ENCODE measurements around the gene ZNF799. TPM values are rescaled to one million over a fixed set of nuclear protein-coding genes. Genes with fewer than 3 reads are reported as not detected.
A peak's percentile ranks its signal among the peaks of the same experiment; 100 is the strongest.
"Not testable (repeated sequence)": the region's sequence is repeated elsewhere in the genome, so short reads cannot be mapped to it uniquely, and the experiment has no call there.

Gene ZNF799
- total RNA-seq, 1 donor from 2014 or later = 4.9 TPM

DNA sequence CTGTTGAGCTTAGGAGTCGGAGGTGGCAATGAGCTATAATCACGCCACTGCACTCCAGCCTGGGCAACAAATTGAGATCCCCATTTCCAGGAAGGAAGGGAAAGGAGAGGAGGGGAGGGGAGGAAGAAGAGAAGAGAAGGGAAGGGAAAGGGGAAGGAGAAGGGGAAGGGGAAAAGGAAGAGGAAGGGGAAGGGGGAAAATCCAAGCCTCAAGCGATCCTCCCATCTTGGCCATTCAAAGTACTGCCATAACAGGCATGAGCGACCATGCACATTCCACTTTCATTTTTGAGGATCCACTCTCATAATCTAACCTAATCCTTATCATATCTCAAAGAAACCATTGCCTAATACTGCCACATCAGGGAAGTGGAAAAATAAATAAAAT is 24.8 kb upstream of the ZNF799 start:
- Mint-ChIP-seq H3K36me3 (ENCODE audit: low read depth, unreplicated experiment) (peaks cover 68% of the 10 kb centered on the region), H3K27me3 (ENCODE audit: unreplicated experiment) (no peaks in the 10 kb centered on the region), H3K9me3 (ENCODE audit: unreplicated experiment) (peaks cover 12% of the 10 kb centered on the region), H3K27ac (ENCODE audit: unreplicated experiment) (no peak overlapping the region), H3K4me1 (ENCODE audit: unreplicated experiment) (no peaks in the 10 kb centered on the region), H3K4me3 (ENCODE audit: unreplicated experiment) (no peak overlapping the region)
- TF ChIP-seq, protein P1, sequence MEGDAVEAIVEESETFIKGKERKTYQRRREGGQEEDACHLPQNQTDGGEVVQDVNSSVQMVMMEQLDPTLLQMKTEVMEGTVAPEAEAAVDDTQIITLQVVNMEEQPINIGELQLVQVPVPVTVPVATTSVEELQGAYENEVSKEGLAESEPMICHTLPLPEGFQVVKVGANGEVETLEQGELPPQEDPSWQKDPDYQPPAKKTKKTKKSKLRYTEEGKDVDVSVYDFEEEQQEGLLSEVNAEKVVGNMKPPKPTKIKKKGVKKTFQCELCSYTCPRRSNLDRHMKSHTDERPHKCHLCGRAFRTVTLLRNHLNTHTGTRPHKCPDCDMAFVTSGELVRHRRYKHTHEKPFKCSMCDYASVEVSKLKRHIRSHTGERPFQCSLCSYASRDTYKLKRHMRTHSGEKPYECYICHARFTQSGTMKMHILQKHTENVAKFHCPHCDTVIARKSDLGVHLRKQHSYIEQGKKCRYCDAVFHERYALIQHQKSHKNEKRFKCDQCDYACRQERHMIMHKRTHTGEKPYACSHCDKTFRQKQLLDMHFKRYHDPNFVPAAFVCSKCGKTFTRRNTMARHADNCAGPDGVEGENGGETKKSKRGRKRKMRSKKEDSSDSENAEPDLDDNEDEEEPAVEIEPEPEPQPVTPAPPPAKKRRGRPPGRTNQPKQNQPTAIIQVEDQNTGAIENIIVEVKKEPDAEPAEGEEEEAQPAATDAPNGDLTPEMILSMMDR (IDR thresholded peaks at IDR 0.05; ENCODE audit: unreplicated experiment) = no peak
- no peak for DNase-seq (ENCODE audit: low spot score)

DNA sequence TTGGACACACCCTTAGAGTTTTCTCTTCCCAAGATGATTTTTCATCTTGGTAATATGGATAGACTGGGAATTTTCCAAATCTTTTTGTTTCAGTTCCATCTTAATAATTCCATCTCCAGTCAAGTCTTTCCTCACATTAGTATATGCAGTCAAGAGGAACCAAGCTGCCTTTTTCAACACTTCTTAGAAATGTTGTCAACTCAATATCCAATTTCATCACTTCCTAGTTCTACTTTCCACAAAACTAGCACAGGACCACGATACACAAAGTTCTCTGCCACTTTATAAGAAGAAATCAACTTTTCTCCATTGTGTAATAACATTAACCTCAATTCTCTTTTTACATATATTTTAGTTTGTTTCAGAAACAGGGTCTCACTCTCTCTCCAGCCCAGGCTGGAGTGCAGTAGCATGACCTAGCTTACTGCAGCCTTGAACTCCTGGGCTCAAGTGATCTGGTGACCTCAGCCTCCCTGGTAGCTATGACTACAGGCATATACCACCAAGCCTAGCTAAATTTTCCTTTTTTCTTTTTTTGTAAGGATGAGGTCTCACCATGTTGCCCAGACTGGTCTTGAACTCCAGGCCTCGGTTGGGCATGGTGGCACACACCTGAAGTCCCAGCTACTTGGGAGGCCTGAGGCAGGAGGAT is 24.3 kb upstream of the ZNF799 start:
- Mint-ChIP-seq H3K27ac (ENCODE audit: unreplicated experiment) (no peak overlapping the region), H3K27me3 (ENCODE audit: unreplicated experiment) (no peaks in the 10 kb centered on the region), H3K36me3 (ENCODE audit: low read depth, unreplicated experiment) (peaks cover 67% of the 10 kb centered on the region), H3K4me1 (ENCODE audit: unreplicated experiment) (no peaks in the 10 kb centered on the region), H3K9me3 (ENCODE audit: unreplicated experiment) (peaks cover 12% of the 10 kb centered on the region), H3K4me3 (ENCODE audit: unreplicated experiment) (no peak overlapping the region)
- TF ChIP-seq, protein P1 (IDR thresholded peaks at IDR 0.05; ENCODE audit: unreplicated experiment) = no peak
- DNase-seq (ENCODE audit: low spot score) = no peak

DNA sequence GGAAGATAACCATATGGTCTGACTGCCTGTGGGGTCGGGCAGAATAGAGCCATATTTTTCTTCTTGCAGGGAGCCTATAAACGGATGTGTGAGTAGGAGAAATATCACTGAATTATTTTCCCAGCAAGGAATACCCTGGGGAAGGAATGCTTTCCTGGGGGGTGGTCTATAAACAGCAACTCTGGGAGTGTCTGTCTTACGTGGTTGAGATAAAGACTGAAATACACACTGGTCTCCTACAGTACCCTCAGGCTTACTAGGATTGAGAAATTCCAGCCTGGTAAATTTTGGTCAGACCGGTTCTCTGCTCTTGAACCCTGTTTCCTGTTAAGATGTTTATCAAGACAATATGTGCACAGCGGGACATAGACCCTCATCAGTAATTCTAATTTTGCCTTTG is 16.2 kb upstream of the ZNF799 start:
- Mint-ChIP-seq H3K4me3 (ENCODE audit: unreplicated experiment) (peak overlapping the region; percentile 15), H3K9me3 (ENCODE audit: unreplicated experiment) (peaks cover 17% of the 10 kb centered on the region), H3K36me3 (ENCODE audit: low read depth, unreplicated experiment) (peaks cover 71% of the 10 kb centered on the region)
- H3K4me1 Mint-ChIP-seq (ENCODE audit: unreplicated experiment); H3K27ac Mint-ChIP-seq (ENCODE audit: unreplicated experiment); H3K27me3 Mint-ChIP-seq (ENCODE audit: unreplicated experiment); DNase-seq (ENCODE audit: low spot score): not testable (repeated sequence)

DNA sequence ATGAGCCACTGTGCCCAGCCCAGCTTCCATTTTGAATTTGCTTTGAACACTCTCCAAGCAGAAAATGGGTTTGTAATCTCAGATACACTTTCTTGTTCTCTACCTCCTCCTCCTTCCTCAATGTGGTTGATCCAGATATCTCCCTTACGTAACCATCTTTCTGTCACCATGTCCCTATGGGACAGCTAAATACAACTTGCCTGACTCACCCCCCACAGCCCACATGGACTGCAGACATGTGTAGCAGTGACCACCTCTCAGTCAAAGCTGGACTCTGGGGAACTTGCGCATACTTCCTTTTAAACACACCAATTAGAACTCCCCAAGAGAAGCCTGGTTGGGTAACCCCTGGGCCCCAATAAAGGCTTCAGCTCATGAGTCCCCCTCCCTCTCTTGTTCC is 10.8 kb upstream of the ZNF799 start:
- Mint-ChIP-seq H3K4me3 (ENCODE audit: unreplicated experiment) (peak overlapping the region; percentile 15), H3K27me3 (ENCODE audit: unreplicated experiment) (peaks cover 1% of the 10 kb centered on the region), H3K9me3 (ENCODE audit: unreplicated experiment) (peaks cover 16% of the 10 kb centered on the region), H3K27ac (ENCODE audit: unreplicated experiment) (no peak overlapping the region), H3K4me1 (ENCODE audit: unreplicated experiment) (no peaks in the 10 kb centered on the region), H3K36me3 (ENCODE audit: low read depth, unreplicated experiment) (peaks cover 49% of the 10 kb centered on the region)
- no peak for DNase-seq (ENCODE audit: low spot score)
- TF ChIP-seq, protein P1 (IDR thresholded peaks at IDR 0.05; ENCODE audit: unreplicated experiment) = no peak

DNA sequence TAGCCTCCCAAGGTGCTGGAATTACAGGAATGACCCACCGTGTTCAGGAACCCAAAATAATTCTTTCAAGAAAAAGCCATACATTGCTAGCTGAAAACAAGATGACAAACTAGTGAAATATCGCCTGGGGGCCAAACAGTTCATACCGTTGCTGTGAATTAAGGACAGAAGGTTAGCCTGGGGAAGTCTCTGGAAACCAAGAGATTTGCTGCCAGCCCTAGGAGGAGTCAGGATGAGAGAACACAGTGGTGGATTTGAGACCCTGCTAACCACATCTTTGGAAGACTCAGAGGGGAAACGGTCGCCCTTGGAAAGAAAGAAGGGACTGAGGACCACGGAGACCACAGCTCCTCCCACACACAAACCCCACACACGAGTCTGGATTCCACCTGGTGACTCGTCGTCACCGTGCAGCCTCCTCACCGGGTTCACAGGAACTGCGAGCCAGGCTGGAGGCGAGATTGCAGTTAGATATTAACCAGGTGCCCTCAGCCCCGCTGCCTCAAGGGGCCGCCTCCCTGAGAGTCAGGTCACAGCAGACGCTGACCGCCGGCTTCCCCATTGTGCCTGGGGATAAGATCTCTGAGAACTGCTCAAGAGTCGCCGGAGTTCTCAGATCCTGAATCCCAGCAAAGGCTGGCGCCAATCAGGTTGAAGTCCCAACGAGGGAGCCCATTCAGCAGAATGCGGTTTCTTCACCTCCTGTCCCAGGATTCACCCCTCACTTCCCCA is 1.0 kb downstream of the ZNF799 start:
- not testable (repeated sequence) for DNase-seq (ENCODE audit: low spot score); H3K4me1 Mint-ChIP-seq (ENCODE audit: unreplicated experiment); H3K27me3 Mint-ChIP-seq (ENCODE audit: unreplicated experiment); H3K9me3 Mint-ChIP-seq (ENCODE audit: unreplicated experiment); H3K36me3 Mint-ChIP-seq (ENCODE audit: low read depth, unreplicated experiment)
- H3K27ac Mint-ChIP-seq (ENCODE audit: unreplicated experiment) = peak overlapping the region; percentile 42
- H3K4me3 Mint-ChIP-seq (ENCODE audit: unreplicated experiment) = peak overlapping the region; percentile 91

DNA sequence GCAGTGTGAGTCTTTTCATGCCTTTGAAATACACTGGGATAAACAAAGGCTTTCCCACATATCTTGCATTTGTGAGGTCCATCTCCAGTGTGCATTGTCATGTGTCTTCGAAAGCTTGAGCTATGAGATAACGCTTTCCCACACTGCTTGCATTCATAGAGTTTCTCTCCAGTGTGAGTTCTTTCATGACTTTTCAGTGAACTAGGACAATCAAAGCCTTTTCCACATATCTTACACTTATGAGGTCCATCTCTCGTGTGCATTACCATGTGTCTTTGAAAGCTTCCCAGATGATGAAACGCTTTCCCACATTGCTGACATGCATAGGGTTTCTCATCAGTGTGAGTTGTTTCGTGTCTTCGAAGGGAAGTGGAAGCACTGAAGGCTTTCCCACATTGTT is 9.9 kb downstream of the ZNF799 start:
- H3K9me3 Mint-ChIP-seq (ENCODE audit: unreplicated experiment) = peaks cover 21% of the 10 kb centered on the region
- not testable (repeated sequence) for DNase-seq (ENCODE audit: low spot score); H3K4me1 Mint-ChIP-seq (ENCODE audit: unreplicated experiment); H3K27me3 Mint-ChIP-seq (ENCODE audit: unreplicated experiment); H3K27ac Mint-ChIP-seq (ENCODE audit: unreplicated experiment)
- H3K4me3 Mint-ChIP-seq (ENCODE audit: unreplicated experiment) = peak overlapping the region; percentile 76
- peaks cover 69% of the 10 kb centered on the region for H3K36me3 Mint-ChIP-seq (ENCODE audit: low read depth, unreplicated experiment)

DNA sequence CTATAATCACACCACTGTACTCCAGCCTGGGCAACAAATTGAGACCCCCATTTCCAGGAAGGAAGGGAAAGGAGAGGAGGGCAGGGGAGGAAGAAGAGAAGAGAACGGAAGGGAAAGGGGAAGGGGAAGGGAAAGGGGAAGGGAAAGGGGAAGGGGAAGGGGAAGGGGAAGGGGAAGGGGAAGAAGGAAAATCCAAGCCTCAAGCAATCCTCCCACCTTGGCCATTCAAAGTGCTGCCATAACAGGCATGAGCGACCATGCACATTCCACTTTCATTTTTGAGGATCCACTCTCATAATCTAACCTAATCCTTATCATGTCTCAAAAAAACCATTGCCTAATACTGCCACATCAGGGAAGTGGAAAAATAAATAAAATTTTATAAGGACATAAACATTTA is 14.7 kb downstream of the ZNF799 start:
- H3K27me3 Mint-ChIP-seq (ENCODE audit: unreplicated experiment); H3K4me3 Mint-ChIP-seq (ENCODE audit: unreplicated experiment); DNase-seq (ENCODE audit: low spot score); H3K4me1 Mint-ChIP-seq (ENCODE audit: unreplicated experiment); H3K27ac Mint-ChIP-seq (ENCODE audit: unreplicated experiment): not testable (repeated sequence)
- Mint-ChIP-seq H3K9me3 (ENCODE audit: unreplicated experiment) (peaks cover 16% of the 10 kb centered on the region), H3K36me3 (ENCODE audit: low read depth, unreplicated experiment) (peaks cover 54% of the 10 kb centered on the region)

Measured in endothelial cell (in vitro differentiated cells).